ENCODE results near the gene PTPN20.

PTPN20 gene

DNA sequence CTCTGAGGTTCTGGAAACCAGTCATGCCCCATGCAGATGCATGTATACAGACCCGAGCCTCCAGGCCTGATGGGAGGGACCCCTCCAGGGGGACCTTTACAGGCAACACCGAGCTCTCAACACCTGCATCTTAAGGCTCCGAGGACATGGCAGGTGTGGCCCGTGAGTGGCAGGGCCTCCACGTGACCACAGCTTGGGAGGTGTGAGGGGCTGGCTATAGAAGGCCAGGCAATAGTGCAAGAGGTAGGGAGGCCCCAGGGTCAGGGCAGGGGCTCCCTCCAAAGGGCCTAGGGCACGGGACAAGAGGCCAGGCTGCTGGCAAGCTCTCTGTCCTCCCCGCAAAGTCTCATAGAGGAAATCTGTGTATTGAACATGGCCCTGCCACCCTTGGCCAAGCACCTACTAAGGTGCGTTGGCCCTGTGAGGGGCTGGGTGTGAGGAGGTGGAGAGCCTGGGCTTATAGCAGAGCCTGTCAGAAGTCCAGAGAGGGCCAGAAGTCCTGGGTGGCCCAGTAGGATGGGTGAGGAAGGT, 134.2 kb downstream of the PTPN20 start:
- no peaks in the 10 kb centered on the region for H3K9me2 ChIP-seq (replicated peaks; ENCODE audit: low read depth, low read length)
- no peaks in the 10 kb centered on the region for H3K9me3 ChIP-seq (ENCODE audit: insufficient read depth, low read depth, low read length)
- H3F3A ChIP-seq (ENCODE audit: low read depth) = no peaks in the 10 kb centered on the region
- H3K4me3 ChIP-seq (ENCODE audit: low read length, poor library complexity, severe bottlenecking) = no peak overlapping the region
- H2AFZ ChIP-seq (ENCODE audit: low read length) = no peak overlapping the region
- no peaks in the 10 kb centered on the region for H3K27me3 ChIP-seq (ENCODE audit: insufficient read depth, low read length, poor library complexity, severe bottlenecking)
- no peak overlapping the region for H3K4me2 ChIP-seq (ENCODE audit: low read depth, low read length, poor library complexity, severe bottlenecking)
- TF ChIP-seq CTCF (conservative IDR thresholded peaks at IDR 0.05; ENCODE audit: low read length) (no peak), EZH2phosphoT487 (IDR thresholded peaks at IDR 0.05; ENCODE audit: borderline replicate concordance) (no peak)
- H3K79me2 ChIP-seq (ENCODE audit: insufficient read depth, low read length) = no peaks in the 10 kb centered on the region
- H3K9ac ChIP-seq (ENCODE audit: low read depth, low read length, poor library complexity, severe bottlenecking) = no peak overlapping the region
- no peaks in the 10 kb centered on the region for H4K20me1 ChIP-seq (ENCODE audit: insufficient read depth, low read length, poor library complexity, severe bottlenecking)
- no peaks in the 10 kb centered on the region for H3K36me3 ChIP-seq (ENCODE audit: insufficient read depth, low read length)
- peaks cover 21% of the 10 kb centered on the region for H3K4me1 ChIP-seq (ENCODE audit: insufficient read depth, low read length, poor library complexity, severe bottlenecking)

DNA sequence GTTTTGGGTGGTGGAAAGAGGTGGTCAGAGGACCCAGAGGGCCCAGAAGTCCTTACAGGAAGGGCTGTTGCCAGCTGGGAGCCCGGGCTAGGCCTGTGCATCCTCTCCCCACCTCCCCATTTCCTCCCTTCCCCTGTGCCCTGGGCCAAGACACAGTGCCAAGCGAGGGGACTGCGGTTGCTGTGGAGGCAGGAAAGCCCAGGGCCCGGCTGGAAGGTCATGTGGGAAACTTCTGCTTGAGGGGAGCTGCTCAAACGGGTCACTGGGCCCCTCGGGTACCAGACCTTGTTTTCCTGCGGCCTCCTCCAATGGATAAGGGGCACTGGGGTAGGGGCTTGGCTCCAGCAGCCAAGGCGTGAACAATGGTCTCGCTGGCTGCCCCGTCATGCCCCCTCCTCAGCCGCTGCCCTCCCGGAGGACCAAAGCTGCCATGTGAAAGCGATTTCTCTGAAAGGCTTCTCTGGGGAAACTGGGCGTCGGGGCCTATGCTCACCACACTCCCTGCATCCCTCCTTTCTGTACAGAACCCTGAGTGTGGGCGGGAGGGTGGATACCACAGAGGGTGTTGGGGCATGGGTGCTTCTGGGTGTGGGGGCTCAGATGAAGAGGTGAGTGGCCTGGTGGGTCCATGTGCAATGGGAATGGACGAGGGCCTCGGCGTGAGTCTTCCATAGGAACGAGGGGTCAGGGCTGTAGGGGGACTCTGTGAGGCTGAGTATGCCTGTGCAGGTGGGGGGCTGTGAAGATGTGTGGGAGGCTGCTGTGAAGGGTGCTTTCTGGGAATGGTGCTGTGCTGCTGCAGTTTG, 135.3 kb downstream of the PTPN20 start:
- no peaks in the 10 kb centered on the region for H4K20me1 ChIP-seq (ENCODE audit: insufficient read depth, low read length, poor library complexity, severe bottlenecking)
- no peaks in the 10 kb centered on the region for H3F3A ChIP-seq (ENCODE audit: low read depth)
- no peak overlapping the region for H3K4me3 ChIP-seq (ENCODE audit: low read length, poor library complexity, severe bottlenecking)
- H3K36me3 ChIP-seq (ENCODE audit: insufficient read depth, low read length) = no peaks in the 10 kb centered on the region
- TF ChIP-seq EZH2phosphoT487 (IDR thresholded peaks at IDR 0.05; ENCODE audit: borderline replicate concordance) = no peak
- TF ChIP-seq CTCF (conservative IDR thresholded peaks at IDR 0.05; ENCODE audit: low read length) = no peak
- peaks cover 21% of the 10 kb centered on the region for H3K4me1 ChIP-seq (ENCODE audit: insufficient read depth, low read length, poor library complexity, severe bottlenecking)
- H3K4me2 ChIP-seq (ENCODE audit: low read depth, low read length, poor library complexity, severe bottlenecking) = no peak overlapping the region
- no peaks in the 10 kb centered on the region for H3K9me3 ChIP-seq (ENCODE audit: insufficient read depth, low read depth, low read length)
- H3K9ac ChIP-seq (ENCODE audit: low read depth, low read length, poor library complexity, severe bottlenecking) = no peak overlapping the region
- no peaks in the 10 kb centered on the region for H3K27me3 ChIP-seq (ENCODE audit: insufficient read depth, low read length, poor library complexity, severe bottlenecking)
- H3K79me2 ChIP-seq (ENCODE audit: insufficient read depth, low read length) = no peaks in the 10 kb centered on the region
- no peaks in the 10 kb centered on the region for H3K9me2 ChIP-seq (replicated peaks; ENCODE audit: low read depth, low read length)
- no peak overlapping the region for H2AFZ ChIP-seq (ENCODE audit: low read length)

DNA sequence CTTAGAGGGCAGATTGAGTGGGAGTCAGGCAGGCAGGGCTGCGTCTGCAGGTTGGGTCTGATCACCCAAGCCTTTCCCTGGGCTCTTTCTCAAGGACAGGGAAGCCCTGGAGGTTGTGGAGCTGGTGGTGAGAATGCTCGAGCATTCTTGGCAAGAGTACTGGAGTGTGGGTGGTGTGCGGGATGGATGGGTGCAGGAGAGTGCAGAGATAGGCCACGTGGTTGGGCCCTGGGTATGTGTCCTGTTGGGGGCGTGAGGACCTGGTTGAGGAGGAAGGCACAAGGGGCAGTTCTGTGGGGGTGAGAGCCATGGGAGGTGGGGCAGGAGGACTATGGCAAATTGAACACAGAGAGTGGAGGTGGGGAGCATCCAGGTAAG, 135.9 kb downstream of the PTPN20 start:
- H3K27me3 ChIP-seq (ENCODE audit: insufficient read depth, low read length, poor library complexity, severe bottlenecking) = no peaks in the 10 kb centered on the region
- no peak overlapping the region for H3K9ac ChIP-seq (ENCODE audit: low read depth, low read length, poor library complexity, severe bottlenecking)
- H3K36me3 ChIP-seq (ENCODE audit: insufficient read depth, low read length) = no peaks in the 10 kb centered on the region
- no peaks in the 10 kb centered on the region for H4K20me1 ChIP-seq (ENCODE audit: insufficient read depth, low read length, poor library complexity, severe bottlenecking)
- no peak overlapping the region for H2AFZ ChIP-seq (ENCODE audit: low read length)
- TF ChIP-seq EZH2phosphoT487 (IDR thresholded peaks at IDR 0.05; ENCODE audit: borderline replicate concordance) = no peak
- no peak for TF ChIP-seq CTCF (conservative IDR thresholded peaks at IDR 0.05; ENCODE audit: low read length)
- H3K79me2 ChIP-seq (ENCODE audit: insufficient read depth, low read length) = no peaks in the 10 kb centered on the region
- H3K4me1 ChIP-seq (ENCODE audit: insufficient read depth, low read length, poor library complexity, severe bottlenecking) = peaks cover 21% of the 10 kb centered on the region
- no peak overlapping the region for H3K4me3 ChIP-seq (ENCODE audit: low read length, poor library complexity, severe bottlenecking)
- no peaks in the 10 kb centered on the region for H3F3A ChIP-seq (ENCODE audit: low read depth)
- no peaks in the 10 kb centered on the region for H3K9me3 ChIP-seq (ENCODE audit: insufficient read depth, low read depth, low read length)
- H3K9me2 ChIP-seq (replicated peaks; ENCODE audit: low read depth, low read length) = no peaks in the 10 kb centered on the region
- H3K4me2 ChIP-seq (ENCODE audit: low read depth, low read length, poor library complexity, severe bottlenecking) = no peak overlapping the region
